HG03575 (cell line): Measurements from ENCODE around the gene PTTG1IP.

Experiments
- ATAC-seq: cut with Tn5 transposase; IDR thresholded peaks from one replicate; pipeline ENCODE4 v1.9.1; 2021; ENCODE audit not compliant: unreplicated experiment, insufficient number of reproducible peaks, low FRiP score; ENCODE audit errors: extremely low read depth

The PTTG1IP gene

DNA sequence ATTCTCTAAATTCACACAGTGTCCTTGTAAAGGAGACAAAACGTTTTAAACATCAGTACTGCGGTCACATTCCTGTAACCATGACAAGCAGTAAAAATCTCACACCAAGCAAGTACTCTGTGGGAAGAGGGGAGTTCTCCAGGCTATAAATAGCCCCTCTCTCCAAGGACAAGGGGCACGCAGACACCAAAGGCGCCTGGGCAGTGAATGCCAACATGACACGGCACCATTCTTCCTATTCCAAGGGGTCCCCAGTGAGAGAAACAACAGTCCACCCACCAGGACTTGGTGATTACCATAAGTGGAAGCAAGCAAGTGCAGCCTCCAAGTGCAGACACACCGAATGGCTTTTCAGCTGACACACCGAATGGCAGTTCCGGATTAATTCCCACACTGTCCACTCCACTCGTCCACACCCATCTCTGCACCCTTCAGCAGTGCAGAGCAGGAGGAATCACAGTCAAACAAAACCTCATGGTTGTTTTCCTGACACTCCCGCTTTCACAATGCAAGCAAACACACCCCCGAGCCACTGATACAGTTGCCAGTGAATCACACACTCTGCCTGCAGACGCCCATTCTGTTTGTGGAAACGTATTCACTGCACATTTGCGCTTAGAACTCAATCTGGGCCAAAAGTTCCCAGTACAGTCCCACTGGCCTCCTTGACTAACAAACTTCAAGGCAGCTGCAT is 1.8 kb downstream of the PTTG1IP start:
- no peak for ATAC-seq

DNA sequence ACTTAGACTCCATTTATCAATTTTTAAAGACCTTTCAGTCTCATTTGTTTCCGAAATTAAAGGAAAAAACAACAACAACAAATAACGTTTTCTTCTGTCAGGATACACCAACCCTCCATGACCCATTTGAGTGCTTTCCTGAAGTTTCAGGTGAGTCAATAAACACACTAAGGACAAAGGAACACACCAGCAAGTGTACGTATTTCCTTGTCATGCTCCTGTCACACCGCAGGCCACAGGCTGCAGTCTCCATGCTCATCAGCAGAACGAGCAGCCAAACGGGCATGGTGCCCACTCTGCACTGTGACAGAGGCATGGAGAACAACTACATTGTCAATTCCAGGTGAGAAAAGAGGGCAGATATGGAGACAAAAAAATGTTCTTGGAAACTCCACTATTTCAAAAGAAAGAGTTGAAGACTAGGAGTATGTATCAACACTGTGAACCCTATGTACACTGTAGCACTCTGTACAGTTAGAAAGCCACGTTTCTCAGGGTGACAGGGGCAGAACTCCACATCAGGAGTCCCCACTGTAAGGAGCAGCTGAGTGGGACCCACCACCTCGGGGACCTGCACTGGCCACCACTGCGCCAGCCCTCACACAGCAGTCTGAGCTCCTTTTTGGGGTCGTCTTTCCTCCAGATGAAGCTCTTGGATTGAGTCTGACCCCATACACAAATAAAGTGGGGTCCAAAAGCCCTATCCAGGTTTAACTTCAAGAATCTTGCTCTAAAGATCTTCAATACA is 2.6 kb downstream of the PTTG1IP start:
- no peak for ATAC-seq

DNA sequence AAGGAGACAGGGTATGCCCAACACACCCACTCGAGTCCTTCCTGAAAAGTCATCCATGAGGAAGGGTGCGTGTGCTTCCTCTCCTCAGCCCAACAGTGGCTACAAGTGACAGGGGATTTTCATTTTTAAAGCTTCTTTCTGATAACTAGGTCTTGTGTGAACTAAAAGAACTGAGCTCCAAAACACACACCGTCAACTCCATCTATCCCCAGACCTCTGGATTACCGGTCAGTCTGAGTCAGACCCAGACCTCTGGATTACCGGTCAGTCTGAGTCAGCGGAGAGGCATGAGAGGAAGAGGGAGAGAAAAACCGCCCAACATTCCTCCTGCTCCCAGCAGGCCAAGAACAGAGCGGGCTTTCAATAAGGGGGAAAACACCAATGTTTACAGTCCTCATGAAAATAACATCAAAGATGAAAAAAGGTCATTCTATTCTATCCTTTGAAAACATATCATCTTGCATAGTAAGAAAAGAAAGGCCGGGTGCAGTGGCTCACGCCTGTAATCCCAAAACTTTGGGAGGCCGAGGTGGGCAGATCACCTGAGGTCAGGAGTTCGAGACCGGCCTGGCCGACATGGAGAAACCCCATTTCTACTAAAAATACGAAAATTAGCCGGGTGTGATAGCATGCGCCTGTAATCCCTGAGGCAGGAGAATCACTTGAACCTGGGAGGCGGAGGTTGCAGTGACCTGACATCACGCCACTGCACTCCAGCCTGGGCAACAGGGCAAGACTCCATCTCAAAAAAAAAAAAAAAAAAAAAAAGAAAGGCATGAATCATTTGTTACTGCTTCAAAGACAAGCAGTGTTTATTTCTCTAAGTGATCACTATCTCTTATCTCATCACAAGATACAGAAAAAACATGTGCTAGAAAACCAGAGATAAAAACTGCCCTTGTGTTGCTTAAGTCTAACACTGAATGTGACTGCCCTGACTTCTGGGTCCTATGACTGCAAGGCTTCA is 3.4 kb downstream of the PTTG1IP start:
- no peak for ATAC-seq

DNA sequence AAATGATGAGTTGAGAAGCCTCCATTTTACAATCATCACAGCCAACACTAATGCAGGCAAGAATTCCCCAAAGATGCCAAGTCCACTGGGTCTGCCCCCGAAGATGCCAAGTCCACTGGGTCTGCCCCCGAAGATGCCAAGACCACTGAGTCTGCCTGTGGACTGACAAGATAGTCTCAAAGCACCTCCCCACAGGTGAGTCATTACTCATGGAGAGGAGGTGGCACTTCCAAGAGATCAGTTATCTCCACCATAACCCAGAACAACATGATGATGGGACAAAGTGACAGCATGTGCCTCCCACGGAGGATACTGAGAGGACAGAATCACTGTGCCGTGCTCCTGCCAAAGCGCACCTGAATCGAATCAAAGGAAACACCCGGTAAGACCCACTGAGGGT is 4.8 kb downstream of the PTTG1IP start:
- ATAC-seq: no peak

DNA sequence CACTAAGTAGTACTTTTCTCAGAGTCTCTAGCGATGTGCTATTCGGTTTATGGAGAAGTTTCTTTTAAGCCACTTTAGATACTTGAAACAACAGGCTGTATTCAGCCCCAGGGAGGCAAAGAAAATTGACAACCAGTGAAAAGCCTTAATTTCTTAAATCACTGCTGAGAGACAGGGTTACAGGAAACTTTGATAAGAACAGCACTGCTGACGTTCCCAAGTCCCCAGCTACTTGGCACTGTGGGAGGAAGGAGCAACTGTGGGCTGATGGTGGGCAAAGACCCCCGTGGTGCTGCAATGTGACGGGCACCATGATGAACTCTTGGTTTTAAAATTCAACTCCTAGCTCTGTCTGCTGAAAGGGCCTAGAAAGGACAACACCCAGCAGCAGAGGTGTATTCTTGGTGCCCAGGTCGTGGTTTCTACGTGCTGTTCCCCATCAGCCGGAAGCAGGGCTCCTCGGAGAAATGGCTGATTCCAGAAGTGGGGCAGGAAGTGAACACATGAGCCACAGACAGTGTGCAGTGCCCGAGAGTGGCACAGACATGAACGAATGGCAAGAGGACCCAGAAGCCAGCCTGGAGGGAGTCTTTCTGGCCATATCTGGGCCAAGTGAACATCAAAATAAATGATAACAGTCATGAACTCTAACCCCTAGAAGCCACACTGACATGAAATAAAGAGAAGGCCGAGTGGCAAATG is 5.3 kb downstream of the PTTG1IP start:
- ATAC-seq: no peak

DNA sequence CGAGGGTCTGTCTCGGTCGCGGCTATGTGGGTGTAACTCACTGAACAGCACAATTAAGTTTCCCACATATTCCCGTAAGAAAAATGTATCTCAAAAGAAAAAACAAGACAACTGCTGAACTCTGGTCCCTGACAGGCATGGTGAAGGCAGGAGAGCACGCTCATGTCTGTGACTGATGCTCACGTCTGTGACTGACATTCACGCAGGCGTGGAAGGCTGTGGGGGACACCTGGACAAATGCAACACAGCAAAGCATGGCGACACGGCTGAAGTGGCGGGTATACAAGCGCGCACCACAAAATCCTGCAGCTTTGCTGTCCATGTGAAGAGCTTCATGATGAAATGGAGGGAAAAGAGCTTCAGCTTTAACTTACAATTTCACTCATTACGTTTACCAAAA is 6.0 kb downstream of the PTTG1IP start:
- ATAC-seq: no peak

DNA sequence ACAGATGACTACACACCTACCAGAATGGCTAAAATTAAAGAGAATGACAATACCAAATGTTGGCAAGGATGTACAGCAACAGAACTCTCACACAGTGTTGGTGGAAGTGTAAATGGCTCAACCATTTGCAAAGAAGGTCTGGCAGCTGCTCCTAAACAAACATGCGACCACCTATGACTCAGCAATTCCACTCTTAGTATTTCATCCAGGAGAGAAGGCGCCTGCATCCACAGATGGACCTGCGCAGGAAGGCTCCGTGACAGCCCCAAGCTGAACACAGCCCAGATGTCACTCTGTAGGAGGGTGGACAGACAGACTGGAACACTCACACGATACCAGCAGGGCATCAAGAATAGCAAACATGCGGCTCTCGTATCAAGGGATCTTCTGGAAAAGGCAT is 6.7 kb downstream of the PTTG1IP start:
- ATAC-seq: no peak

DNA sequence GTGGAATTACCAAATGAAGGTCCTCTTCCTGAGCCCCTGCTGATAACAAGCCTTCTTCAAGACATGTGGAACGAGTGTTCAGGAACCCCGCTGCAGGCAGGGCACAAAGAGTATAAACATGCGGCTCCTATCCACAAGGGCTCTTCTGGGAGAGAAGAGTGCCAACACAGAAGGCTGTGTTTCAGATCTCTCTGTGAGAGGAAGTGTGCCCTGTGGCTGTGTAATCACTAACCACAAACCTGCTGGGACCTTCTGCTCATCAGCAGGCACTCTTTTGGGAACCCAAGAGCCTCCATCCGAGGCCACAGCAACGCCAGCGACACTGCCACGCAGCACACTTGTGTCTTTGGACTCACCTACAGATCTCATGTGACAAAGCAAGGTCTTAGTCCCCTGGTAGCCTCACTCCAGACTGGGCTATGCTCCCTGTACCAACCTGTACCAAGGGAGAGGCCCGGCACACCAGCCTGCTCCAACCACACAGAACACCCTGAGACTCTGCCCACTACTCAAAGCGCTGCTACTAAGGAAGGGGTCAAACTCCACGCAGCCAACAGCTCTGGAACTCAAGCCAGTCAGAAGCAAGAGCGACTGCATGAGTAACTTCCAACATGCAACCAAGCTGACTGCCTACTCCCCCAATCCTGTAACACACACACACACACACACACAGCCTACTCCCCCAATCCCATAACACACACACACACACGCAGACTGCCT is 7.8 kb downstream of the PTTG1IP start:
- ATAC-seq: peak; percentile 53

DNA sequence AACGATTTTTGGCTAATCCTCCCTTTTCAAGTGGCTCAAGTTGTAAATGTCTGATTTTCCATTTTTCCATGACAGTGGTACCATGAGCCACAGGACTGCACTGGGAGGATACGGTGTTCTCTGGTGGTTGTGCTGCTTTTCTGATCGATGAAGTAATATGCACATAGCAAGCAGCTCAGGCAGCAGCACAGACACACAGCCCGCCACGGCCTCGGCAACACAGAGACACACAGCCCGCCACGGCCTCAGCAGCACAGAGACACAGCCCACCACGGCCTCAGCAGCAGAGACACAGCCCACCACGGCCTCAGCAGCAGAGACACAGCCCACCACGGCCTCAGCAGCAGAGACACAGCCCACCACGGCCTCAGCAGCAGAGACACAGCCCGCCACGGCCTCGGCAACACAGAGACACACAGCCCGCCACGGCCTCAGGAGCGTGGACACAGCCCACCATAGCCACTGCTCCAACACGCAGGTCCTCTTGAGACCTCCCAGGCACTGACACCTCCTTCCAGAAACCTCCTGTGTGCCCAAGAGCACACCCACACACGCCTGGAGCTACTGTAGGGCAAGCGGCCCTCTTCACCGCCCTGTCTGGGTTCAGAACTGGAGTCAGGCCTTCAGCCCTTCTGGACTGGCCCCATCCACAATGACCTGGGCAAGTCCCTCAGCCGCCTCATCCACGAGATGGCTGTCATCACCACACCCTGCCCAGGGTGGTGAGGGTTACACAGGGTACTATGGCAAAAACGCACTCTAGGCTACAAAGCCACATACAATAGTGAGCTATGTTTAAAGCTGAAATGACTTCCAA is 10.4 kb downstream of the PTTG1IP start:
- ATAC-seq: no peak

DNA sequence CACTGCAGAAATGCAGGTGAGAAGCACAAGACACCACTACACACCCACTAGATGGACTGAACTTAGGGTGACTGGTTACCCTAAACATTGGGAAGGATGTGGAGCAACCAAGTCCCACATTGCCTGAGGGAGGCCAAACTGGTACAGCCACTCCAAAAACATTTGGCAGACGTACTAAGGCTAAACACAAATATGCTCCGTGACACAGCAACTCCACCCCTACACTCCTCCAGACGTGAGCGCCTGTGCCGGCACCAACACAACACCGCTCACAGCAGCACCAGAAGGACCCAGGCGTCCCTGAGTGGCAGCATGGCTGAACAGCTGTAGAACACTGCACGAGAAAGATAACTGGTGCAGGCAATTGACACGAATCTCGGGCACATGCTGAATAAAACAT is 14.7 kb downstream of the PTTG1IP start:
- no peak for ATAC-seq

DNA sequence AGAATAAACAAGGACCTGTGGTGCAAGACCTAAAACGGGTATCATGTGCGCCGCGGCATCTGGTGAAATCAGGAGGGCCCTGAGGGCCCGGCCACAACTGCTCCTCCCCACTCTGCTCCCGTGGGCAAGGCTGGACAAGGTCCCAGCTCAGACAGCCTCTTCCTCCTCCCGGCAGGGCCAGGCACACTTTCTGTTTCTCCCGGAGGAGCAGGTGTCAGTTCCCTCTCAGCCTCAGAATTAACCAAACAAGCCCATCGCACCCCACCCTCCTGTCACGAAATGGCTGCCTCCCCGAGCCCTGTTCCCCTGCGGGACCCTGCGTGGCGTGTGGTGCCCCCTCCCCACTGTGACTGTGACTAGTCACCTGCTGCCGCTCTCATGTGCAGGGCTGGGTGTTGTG is 15.2 kb downstream of the PTTG1IP start:
- no peak for ATAC-seq

DNA sequence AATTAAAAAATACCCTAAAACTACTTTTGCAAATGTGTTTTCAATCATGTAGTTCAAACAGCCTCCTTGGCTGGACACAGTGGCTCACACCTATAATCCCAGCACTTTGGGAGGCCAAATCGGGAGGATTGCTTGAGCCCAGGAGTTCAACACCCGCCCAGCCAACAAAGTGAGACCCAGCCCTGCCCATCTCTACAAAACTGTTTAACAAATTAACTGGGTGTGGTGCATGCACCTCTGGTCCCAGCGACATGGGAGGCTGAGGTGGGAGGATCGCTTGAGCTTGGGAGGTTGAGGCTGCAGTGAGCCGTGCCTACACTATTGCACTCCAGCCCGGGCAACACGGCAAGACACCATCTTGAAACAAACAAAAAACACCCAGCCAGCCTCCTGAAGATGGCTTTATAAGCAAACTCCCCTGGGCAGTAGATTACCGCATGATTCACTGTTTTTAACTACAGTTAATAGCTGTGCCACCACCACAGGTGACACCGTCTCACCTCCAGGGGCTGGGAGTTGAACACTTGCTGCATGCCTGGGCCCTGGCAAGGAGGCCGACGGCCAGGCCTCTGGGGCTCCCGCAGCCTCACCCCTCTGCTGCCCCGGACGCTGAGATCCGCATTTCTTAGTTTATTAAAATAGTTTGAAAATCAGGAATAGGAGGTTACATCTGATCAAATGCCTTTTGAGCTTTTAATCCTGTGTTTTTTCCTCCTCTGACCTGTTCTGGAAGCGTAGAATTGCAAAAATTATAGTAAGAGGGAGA is 16.2 kb downstream of the PTTG1IP start:
- ATAC-seq: no peak

DNA sequence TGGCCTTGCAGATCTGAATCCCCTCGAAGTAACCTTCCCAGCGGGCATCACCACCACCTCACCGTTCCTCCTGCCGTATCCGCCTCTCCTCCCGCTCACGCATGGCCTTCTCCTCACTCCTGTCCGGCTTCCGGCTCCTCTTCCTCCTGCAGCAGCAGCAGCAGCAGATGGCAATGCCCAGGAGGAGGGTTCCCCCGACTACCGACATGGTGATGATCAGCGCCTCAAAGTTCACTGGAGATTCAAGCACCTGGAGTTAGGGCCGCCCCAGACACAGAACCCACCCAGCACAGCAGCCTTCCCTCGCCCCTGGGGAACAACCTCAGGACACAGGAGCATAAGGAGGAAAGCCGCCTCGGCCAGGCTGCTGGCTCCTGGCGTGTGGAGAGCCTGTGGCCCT is 17.4 kb downstream of the PTTG1IP start:
- ATAC-seq: no peak

DNA sequence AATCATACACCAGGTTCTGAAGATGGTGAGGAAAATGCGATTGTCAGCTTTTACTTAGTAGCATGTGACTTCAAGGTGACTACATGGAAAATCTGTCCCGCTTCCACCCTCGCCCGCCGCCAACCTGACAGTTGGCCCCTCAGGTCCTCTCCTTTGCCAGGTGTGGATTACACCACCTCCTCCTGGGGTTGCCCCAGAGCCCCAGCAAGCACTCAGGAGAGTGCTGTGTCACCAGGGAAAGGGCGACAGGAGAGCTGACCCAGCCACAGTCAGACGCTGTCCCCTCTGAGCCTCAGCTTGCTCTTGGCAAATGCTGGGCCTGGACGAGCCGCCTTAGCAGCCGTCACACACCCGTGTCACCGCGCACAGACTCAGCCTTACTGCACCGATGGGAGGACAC is 17.9 kb downstream of the PTTG1IP start:
- no peak for ATAC-seq

DNA sequence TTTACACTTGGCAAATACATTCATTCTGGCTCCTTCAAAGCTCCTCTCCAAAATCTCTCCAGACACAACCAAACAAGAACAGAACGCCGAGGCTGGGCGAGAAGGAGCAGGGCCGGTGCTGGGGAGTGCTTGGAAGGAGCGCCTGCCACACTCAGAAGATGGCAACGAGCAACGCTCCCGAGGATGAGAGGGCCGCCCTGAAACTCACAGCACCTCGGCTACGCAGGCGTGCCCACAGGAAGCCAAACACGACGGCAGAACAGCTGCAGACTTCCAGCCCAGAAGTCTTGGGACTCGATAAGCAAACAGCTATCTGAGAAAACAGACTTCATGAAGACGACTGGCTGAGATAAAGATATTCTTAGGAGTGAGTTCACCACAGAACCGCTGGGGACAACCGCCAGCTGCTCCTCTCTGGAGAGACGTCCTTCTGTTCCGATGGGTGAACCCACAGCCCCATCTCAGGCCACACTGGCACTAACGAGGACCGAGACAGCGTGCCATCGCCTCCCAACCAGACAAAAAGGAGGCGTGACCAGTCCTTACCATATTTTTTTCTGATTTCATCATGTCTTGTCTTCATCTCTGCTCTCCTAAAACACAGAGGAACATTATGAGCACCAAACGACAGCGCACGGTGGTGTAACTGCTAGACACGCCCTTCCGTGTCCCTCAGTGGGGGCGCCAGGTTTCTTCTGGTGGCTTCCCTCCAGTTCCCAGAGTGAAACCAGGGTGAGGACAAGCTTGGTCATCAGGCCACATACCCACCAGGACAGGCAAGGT is 18.6 kb downstream of the PTTG1IP start:
- no peak for ATAC-seq

DNA sequence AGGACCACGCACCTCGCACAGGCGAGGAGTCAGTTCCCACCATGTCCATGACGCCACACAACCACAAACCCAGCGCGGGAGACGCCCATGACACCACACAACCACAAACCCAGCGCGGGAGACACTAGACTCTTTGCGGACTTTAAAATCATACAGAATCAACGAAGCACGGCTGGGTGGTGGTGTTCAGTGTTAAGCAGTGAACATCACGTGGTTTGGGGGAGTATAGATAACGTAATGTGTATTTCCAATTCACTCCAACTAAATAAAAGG is 19.2 kb downstream of the PTTG1IP start:
- no peak for ATAC-seq
